ENCODE measurements around the gene TATDN2.

Gene TATDN2

GRCh38 chr3:10315771-10316344 is 67.6 kb downstream of the TATDN2 start:
- peak in 15 of 51 donors; percentile 9 to 70 (median 37) for DNase-seq

GRCh38 chr3:10317311-10317960 is 69.2 kb downstream of the TATDN2 start:
- DNase-seq: no peak

GRCh38 chr3:10317961-10318350 is 69.7 kb downstream of the TATDN2 start:
- DNase-seq: no peak

GRCh38 chr3:10319251-10319650 is 71.0 kb downstream of the TATDN2 start:
- DNase-seq: no peak

GRCh38 chr3:10319804-10320203 is 71.5 kb downstream of the TATDN2 start:
- DNase-seq: no peak

- no peak for DNase-seq
Measured at GRCh38 chr3:10320320-10320677, 72.0 kb downstream of the TATDN2 start.

GRCh38 chr3:10321630-10322351 is 73.5 kb downstream of the TATDN2 start:
- no peak for DNase-seq

GRCh38 chr3:10322352-10322710 is 74.1 kb downstream of the TATDN2 start:
- peak in 1 of 51 donors; percentile 18 for DNase-seq

GRCh38 chr3:10327592-10327991 is 79.3 kb downstream of the TATDN2 start:
- no peak for DNase-seq

GRCh38 chr3:10328460-10329071 is 80.3 kb downstream of the TATDN2 start:
- no peak for DNase-seq

GRCh38 chr3:10329495-10330015 is 81.3 kb downstream of the TATDN2 start:
- no peak for DNase-seq

GRCh38 chr3:10330319-10330718 is 82.1 kb downstream of the TATDN2 start:
- no peak for DNase-seq

All from hypothalamus (tissue), 51 donors.